SU-DHL-6 (cell line): ENCODE data around the gene IQCH.

ENCODE experiments used
- H2AFZ ChIP-seq: fragments of 200-600 bp; sonication (generic); 2 replicates; pipeline ENCODE4 v1.6.1; 2014; ENCODE audit warnings: low read depth, mild to moderate bottlenecking, moderate library complexity, mixed read lengths, antibody characterized with exemption, low read length; ENCODE audit not compliant: severe bottlenecking
- H3F3A ChIP-seq: fragments of 200-600 bp; shearing (Covaris generic); 2 replicates; pipeline ENCODE4 v1.6.0; 2016; ENCODE audit warnings: antibody characterized with exemption, mild to moderate bottlenecking; ENCODE audit not compliant: insufficient read depth
- H3K27ac ChIP-seq: fragments of 200-600 bp; sonication (generic); 2 replicates; pipeline ENCODE4 v1.5.1; 2016; ENCODE audit warnings: low read depth, mild to moderate bottlenecking, low read length, moderate library complexity, mixed read lengths
- H3K27me3 ChIP-seq: fragments of 200-600 bp; sonication (generic), shearing (Covaris generic); 2 replicates; pipeline ENCODE4 v1.6.0; 2014; ENCODE audit warnings: mild to moderate bottlenecking, low read length
- H3K36me3 ChIP-seq: fragments of 200-600 bp; sonication (generic); 2 replicates; pipeline ENCODE4 v1.6.1; 2014; ENCODE audit warnings: mild to moderate bottlenecking, low read length, mixed read lengths
- H3K4me2 ChIP-seq: fragments of 300-600, 200-600 bp; shearing (Covaris generic), sonication (generic); 2 replicates; pipeline ENCODE4 v1.6.0; 2014; ENCODE audit warnings: low read length, low read depth, mild to moderate bottlenecking; ENCODE audit not compliant: poor library complexity, severe bottlenecking
- H3K4me3 ChIP-seq: fragments of 200-600 bp; sonication (generic); 2 replicates; pipeline ENCODE4 v1.5.1; 2014; ENCODE audit warnings: antibody characterized with exemption, low read length, mild to moderate bottlenecking, mixed read lengths; ENCODE audit not compliant: insufficient read depth, poor library complexity, severe bottlenecking
- H3K79me2 ChIP-seq: fragments of 200-600 bp; sonication (generic); 2 replicates; pipeline ENCODE4 v1.6.1; 2014; ENCODE audit warnings: mild to moderate bottlenecking, low read length, moderate library complexity; ENCODE audit not compliant: insufficient read depth
- H3K9ac ChIP-seq: fragments of 200-600 bp; sonication (generic); 2 replicates; pipeline ENCODE4 v1.7.0; 2014; ENCODE audit warnings: mild to moderate bottlenecking, low read length
- H3K9me2 ChIP-seq: fragments of 200-600 bp; sonication (generic); replicated peaks from 2 replicates; pipeline ENCODE4 v1.6.1; 2014; ENCODE audit warnings: low read length; ENCODE audit not compliant: insufficient read depth
- H3K9me3 ChIP-seq: fragments of 200-600 bp; sonication (generic); 2 replicates; pipeline ENCODE4 v1.6.1; 2014; ENCODE audit warnings: low read length, mixed read lengths; ENCODE audit not compliant: insufficient read depth
- H4K20me1 ChIP-seq: fragments of 200-600 bp; sonication (generic); 2 replicates; pipeline ENCODE4 v1.6.1; 2014; ENCODE audit warnings: low read depth, mild to moderate bottlenecking, antibody characterized with exemption, low read length, moderate library complexity, mixed read lengths
- CTCF ChIP-seq: fragments of 200-600 bp; sonication (generic); IDR thresholded peaks from one replicate; pipeline ENCODE4 v1.5.1; 2017; ENCODE audit warnings: antibody characterized with exemption, mild to moderate bottlenecking, low read length, moderate library complexity; ENCODE audit not compliant: insufficient read depth, poor library complexity, severe bottlenecking
- EZH2phosphoT487 ChIP-seq: fragments of 200-600 bp; sonication (generic), shearing (Covaris generic); conservative IDR thresholded peaks from 2 replicates; pipeline ENCODE4 v1.6.1; 2018; ENCODE audit warnings: mild to moderate bottlenecking, antibody characterized with exemption, low read length, moderate library complexity, mixed read lengths

The IQCH gene

GRCh38 chr15:67462875-67463274 is 208.3 kb downstream of the IQCH start:
- Histone ChIP-seq H3K9me2 (no peaks in the 10 kb centered on the region), H3K27me3 (no peaks in the 10 kb centered on the region), H3K4me2 (no peak overlapping the region), H3K4me3 (no peak overlapping the region), H3F3A (no peaks in the 10 kb centered on the region), H3K9ac (no peak overlapping the region), H4K20me1 (no peaks in the 10 kb centered on the region), H3K9me3 (no peaks in the 10 kb centered on the region), H3K36me3 (no peaks in the 10 kb centered on the region), H3K27ac (no peak overlapping the region), H3K79me2 (no peaks in the 10 kb centered on the region), H2AFZ (no peak overlapping the region)
- TF ChIP-seq EZH2phosphoT487, result no peak
- no peak for TF ChIP-seq CTCF

GRCh38 chr15:67463488-67463887 is 208.9 kb downstream of the IQCH start:
- H3K9me2 ChIP-seq, result no peaks in the 10 kb centered on the region
- no peak overlapping the region for H3K9ac ChIP-seq
- no peak for TF ChIP-seq CTCF
- TF ChIP-seq EZH2phosphoT487, result no peak

GRCh38 chr15:67465196-67465952 is 210.8 kb downstream of the IQCH start:
- Histone ChIP-seq H3K9me3 (no peaks in the 10 kb centered on the region), H3K79me2 (no peaks in the 10 kb centered on the region), H3K27ac (no peak overlapping the region), H3K36me3 (no peaks in the 10 kb centered on the region), H3K4me3 (no peak overlapping the region), H3K9ac (no peak overlapping the region), H3K9me2 (no peaks in the 10 kb centered on the region), H3K4me2 (no peak overlapping the region), H3F3A (no peaks in the 10 kb centered on the region), H3K27me3 (no peaks in the 10 kb centered on the region), H4K20me1 (no peaks in the 10 kb centered on the region), H2AFZ (no peak overlapping the region)
- TF ChIP-seq CTCF (no peak), EZH2phosphoT487 (no peak)

More at GRCh38 chr15:67463488-67463887, 208.9 kb downstream of the IQCH start:
- Histone ChIP-seq H3K4me3 (no peak overlapping the region), H3K36me3 (no peaks in the 10 kb centered on the region), H2AFZ (no peak overlapping the region), H3K79me2 (no peaks in the 10 kb centered on the region), H4K20me1 (no peaks in the 10 kb centered on the region), H3K27me3 (no peaks in the 10 kb centered on the region), H3K4me2 (no peak overlapping the region), H3K9me3 (no peaks in the 10 kb centered on the region), H3F3A (no peaks in the 10 kb centered on the region), H3K27ac (no peak overlapping the region)
